Measurements from ENCODE around the gene STK24. TPM values are rescaled to one million over a fixed set of nuclear protein-coding genes. Genes with fewer than 3 reads are reported as not detected.
A peak's percentile ranks its signal among the peaks of the same experiment; 100 is the strongest.

The STK24 gene
- total RNA-seq, 2 experiments from 2014 or later, result 129 TPM

DNA sequence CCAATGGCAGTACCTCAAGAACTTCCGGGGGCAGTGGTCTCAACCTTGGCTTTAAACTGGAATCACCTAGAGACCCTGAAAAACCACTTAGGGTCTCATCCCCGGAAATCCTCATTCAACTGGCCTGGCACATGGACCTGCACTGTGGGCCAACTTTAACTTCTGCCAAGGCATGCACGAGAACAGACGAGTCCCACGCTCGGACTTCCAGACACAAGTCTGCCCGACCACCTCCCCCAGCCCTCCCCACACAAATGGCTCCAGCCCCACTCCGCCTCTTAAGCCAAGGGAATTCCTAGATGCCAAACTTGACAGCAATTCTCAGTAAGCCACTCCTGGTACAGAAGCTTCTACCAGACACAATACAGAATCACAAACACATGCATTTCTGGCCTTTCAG is 114.0 kb downstream of the STK24 start:
- H3K27ac Mint-ChIP-seq, result peak overlapping the region; percentile 72
- H3K9me3 Mint-ChIP-seq, result no peaks in the 10 kb centered on the region
- no peak overlapping the region for H3K4me3 Mint-ChIP-seq
- DNase-seq, result no peak
- no peaks in the 10 kb centered on the region for H3K27me3 Mint-ChIP-seq
- peaks cover 24% of the 10 kb centered on the region for H3K4me1 Mint-ChIP-seq
- peaks cover 32% of the 10 kb centered on the region for H3K36me3 Mint-ChIP-seq

GRCh38 chr13:98462241-98462882 is 114.5 kb downstream of the STK24 start:
- Mint-ChIP-seq H3K27me3 (no peaks in the 10 kb centered on the region), H3K4me1 (peaks cover 19% of the 10 kb centered on the region), H3K27ac (peak overlapping the region; percentile 72), H3K4me3 (no peak overlapping the region), H3K36me3 (peaks cover 34% of the 10 kb centered on the region), H3K9me3 (no peaks in the 10 kb centered on the region)
- no peak for DNase-seq

- H3K4me1 Mint-ChIP-seq, result peaks cover 15% of the 10 kb centered on the region
- no peak overlapping the region for H3K4me3 Mint-ChIP-seq
- H3K9me3 Mint-ChIP-seq, result no peaks in the 10 kb centered on the region
- no peak for DNase-seq
- peak overlapping the region; percentile 63 for H3K27ac Mint-ChIP-seq
- H3K36me3 Mint-ChIP-seq, result peaks cover 32% of the 10 kb centered on the region
- no peaks in the 10 kb centered on the region for H3K27me3 Mint-ChIP-seq
Observed at GRCh38 chr13:98461486-98462240, 115.2 kb downstream of the STK24 start.

DNA sequence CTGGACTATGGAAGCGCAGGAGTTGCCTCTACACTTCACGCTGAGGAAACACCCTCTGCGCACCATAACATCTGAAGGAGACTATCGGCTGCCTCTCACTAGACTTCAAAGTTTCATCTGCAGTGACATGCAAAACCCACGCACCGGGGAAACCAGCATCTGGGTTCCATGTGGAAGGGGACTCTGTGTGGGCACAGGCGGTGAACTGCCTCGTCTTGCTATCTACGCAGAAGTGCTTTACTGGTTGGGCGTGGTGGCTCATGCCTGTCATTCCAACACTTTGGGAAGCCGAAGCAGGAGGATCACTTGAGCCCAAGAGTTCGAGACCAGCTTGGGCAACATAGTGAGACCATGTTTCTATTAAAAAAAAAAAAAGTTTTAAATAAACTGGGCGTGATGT is 116.4 kb downstream of the STK24 start:
- no peak overlapping the region for H3K4me3 Mint-ChIP-seq
- peaks cover 14% of the 10 kb centered on the region for H3K4me1 Mint-ChIP-seq
- peaks cover 28% of the 10 kb centered on the region for H3K36me3 Mint-ChIP-seq
- no peaks in the 10 kb centered on the region for H3K27me3 Mint-ChIP-seq
- DNase-seq, result no peak
- H3K9me3 Mint-ChIP-seq, result no peaks in the 10 kb centered on the region
- H3K27ac Mint-ChIP-seq, result no peak overlapping the region

- Mint-ChIP-seq H3K27ac (peak overlapping the region; percentile 46), H3K4me3 (no peak overlapping the region), H3K36me3 (peaks cover 24% of the 10 kb centered on the region), H3K4me1 (peaks cover 11% of the 10 kb centered on the region), H3K9me3 (no peaks in the 10 kb centered on the region), H3K27me3 (no peaks in the 10 kb centered on the region)
- DNase-seq, result no peak
Observed at GRCh38 chr13:98459721-98460370, 117.1 kb downstream of the STK24 start.

- no peak for DNase-seq
- Mint-ChIP-seq H3K36me3 (peaks cover 24% of the 10 kb centered on the region), H3K9me3 (no peaks in the 10 kb centered on the region), H3K27me3 (no peaks in the 10 kb centered on the region), H3K4me3 (no peak overlapping the region), H3K4me1 (peaks cover 11% of the 10 kb centered on the region), H3K27ac (no peak overlapping the region)
Observed at GRCh38 chr13:98459171-98459681, 117.7 kb downstream of the STK24 start.

GRCh38 chr13:98458431-98458830 is 118.5 kb downstream of the STK24 start:
- Mint-ChIP-seq H3K9me3 (no peaks in the 10 kb centered on the region), H3K4me1 (peaks cover 11% of the 10 kb centered on the region), H3K27me3 (no peaks in the 10 kb centered on the region), H3K36me3 (peaks cover 19% of the 10 kb centered on the region), H3K4me3 (no peak overlapping the region), H3K27ac (no peak overlapping the region)
- DNase-seq, result no peak

DNA sequence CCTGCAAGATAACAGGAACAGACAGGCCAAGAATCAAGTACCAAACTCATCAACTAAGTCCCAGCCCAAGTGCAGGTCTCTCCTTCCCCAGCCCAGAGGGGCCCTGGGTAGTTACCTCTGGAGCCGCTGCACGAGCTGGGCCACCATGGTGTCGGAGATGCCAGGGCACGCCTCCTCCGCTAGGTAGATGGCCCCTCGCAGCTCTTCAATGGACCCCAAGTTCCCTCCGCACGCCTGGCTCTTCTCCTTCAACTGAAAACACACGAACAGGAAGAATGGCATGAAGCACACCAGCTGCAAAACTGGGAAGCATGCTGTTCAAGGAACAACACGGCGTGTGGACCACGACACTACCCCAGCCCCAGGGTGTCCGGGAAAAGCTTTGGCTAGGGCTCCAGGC is 119.9 kb downstream of the STK24 start:
- H3K4me1 Mint-ChIP-seq, result peaks cover 4% of the 10 kb centered on the region
- H3K27me3 Mint-ChIP-seq, result no peaks in the 10 kb centered on the region
- H3K4me3 Mint-ChIP-seq, result no peak overlapping the region
- DNase-seq, result no peak
- H3K9me3 Mint-ChIP-seq, result no peaks in the 10 kb centered on the region
- H3K27ac Mint-ChIP-seq, result peak overlapping the region; percentile 17
- H3K36me3 Mint-ChIP-seq, result peaks cover 17% of the 10 kb centered on the region

- no peaks in the 10 kb centered on the region for H3K27me3 Mint-ChIP-seq
- no peak overlapping the region for H3K27ac Mint-ChIP-seq
- no peak for DNase-seq
- no peak overlapping the region for H3K4me3 Mint-ChIP-seq
- H3K36me3 Mint-ChIP-seq, result peaks cover 23% of the 10 kb centered on the region
- no peaks in the 10 kb centered on the region for H3K9me3 Mint-ChIP-seq
- H3K4me1 Mint-ChIP-seq, result peaks cover 10% of the 10 kb centered on the region
Observed at GRCh38 chr13:98456413-98456845, 120.5 kb downstream of the STK24 start.

GRCh38 chr13:98454389-98454881 is 122.5 kb downstream of the STK24 start:
- H3K27ac Mint-ChIP-seq, result no peak overlapping the region
- no peaks in the 10 kb centered on the region for H3K27me3 Mint-ChIP-seq
- no peaks in the 10 kb centered on the region for H3K9me3 Mint-ChIP-seq
- peaks cover 20% of the 10 kb centered on the region for H3K36me3 Mint-ChIP-seq
- DNase-seq, result no peak
- H3K4me3 Mint-ChIP-seq, result no peak overlapping the region
- H3K4me1 Mint-ChIP-seq, result peaks cover 22% of the 10 kb centered on the region

DNA sequence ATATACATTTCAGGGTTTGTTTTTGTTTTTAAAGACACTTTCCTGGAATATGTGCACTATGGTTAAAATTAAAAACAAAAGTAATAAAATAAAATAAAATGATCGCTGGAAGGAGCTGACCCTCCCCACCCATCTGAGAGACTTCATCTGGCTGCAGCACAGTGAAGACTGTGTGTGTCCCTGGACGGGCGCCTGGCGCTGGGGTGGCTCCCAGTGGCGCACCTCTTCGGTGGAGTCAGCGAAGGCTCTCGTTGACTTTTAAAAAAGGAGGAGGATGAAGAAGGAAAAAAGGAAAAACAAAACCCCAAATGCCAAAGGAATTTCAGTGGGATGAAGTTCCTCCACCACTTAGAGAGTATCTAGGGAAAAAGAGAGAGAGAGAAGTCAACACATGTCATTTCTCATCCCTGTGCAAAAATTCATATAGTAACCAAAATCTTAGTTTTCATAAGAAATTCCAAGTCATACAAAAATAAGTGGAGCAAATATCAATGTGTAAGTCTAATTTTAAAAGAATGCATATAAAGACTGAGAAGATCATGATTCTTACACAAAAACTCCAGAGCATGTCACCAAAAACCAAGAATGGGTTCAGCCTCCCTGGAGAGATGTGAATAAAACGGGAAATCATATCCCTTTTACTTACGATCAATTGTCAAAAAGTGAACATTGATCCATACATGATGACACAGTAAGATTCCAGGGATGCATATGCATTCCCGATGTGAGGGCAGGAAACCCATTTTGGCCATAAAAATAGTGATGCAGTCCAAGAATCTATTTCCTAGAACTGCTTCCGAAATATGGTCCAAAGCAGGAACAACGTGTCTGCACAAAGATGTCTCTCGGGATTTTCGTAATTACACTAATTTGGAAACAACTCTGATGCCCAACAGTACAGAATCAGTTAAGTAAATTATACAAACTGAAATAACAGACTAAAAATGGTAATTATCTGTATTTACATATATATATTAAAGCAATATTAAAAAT is 123.8 kb downstream of the STK24 start:
- peaks cover 19% of the 10 kb centered on the region for H3K36me3 Mint-ChIP-seq

DNA sequence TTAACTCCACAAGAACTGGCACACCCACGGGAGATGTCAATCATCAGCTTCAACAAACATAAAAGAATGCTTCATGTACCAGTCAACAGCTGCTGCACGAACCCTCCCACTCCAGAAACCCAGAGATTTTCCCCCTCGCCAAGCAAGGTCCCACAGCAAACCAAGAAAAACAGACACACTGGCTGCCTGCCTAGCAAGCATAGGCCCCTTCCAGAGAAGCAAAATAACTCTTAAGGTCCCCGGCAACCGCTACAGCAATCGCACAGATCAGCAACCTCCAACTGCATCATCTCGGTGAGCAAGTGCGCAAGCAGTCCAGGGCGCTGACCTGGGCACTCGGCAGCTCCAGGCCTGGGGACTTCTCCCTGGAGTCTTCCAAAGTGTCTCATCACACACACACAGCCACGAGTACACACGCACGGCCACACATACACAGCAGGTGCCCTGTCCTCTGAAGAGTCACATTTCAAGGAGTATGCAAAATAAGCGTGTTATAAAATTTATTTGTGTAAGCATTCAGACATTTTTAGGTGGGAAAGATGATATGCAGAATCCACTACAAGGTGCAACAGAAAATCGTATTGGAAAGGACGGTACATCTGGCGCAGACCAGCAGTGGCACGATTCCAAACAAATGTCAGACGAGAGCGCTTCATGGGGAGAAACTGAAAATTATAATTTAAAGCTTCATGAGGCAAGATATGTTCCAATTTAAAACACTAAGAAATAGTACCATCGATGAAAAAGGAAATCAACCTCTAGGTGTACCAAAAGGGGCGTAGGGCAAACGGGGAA is 125.0 kb downstream of the STK24 start:
- Mint-ChIP-seq H3K27ac (peak overlapping the region; percentile 65), H3K27me3 (no peaks in the 10 kb centered on the region), H3K4me3 (no peak overlapping the region), H3K36me3 (peaks cover 15% of the 10 kb centered on the region), H3K9me3 (no peaks in the 10 kb centered on the region), H3K4me1 (peaks cover 22% of the 10 kb centered on the region)
- DNase-seq, result no peak

More for the DNA sequence above, 123.8 kb downstream of the STK24 start:
- Mint-ChIP-seq H3K4me1 (peaks cover 22% of the 10 kb centered on the region), H3K4me3 (no peak overlapping the region), H3K27ac (no peak overlapping the region), H3K9me3 (no peaks in the 10 kb centered on the region), H3K27me3 (no peaks in the 10 kb centered on the region)
- no peak for DNase-seq

GRCh38 chr13:98450539-98451111 is 126.3 kb downstream of the STK24 start:
- H3K4me1 Mint-ChIP-seq, result peaks cover 21% of the 10 kb centered on the region

More at GRCh38 chr13:98450539-98451111, 126.3 kb downstream of the STK24 start:
- peak overlapping the region; percentile 65 for H3K27ac Mint-ChIP-seq
- peaks cover 15% of the 10 kb centered on the region for H3K36me3 Mint-ChIP-seq
- no peak for DNase-seq
- no peak overlapping the region for H3K4me3 Mint-ChIP-seq
- H3K27me3 Mint-ChIP-seq, result no peaks in the 10 kb centered on the region
- H3K9me3 Mint-ChIP-seq, result no peaks in the 10 kb centered on the region
